ENCODE measurements around the gene RNF208.

Gene RNF208

GRCh38 chr9:137178201-137178938, 43.7 kb downstream of the RNF208 start:
- H3K4me1 ChIP-seq (ENCODE audit: control insufficient read depth, insufficient read depth, low read length) = no peaks in the 10 kb centered on the region
- peaks cover 5 to 32% of the 10 kb centered on the region in 2 donors for H3K36me3 ChIP-seq (ENCODE audit: control insufficient read depth in 2 of 2, insufficient read depth in 2 of 2, low read length in 2 of 2)
- no peak overlapping the region for H3K27ac ChIP-seq (ENCODE audit: low read length)

GRCh38 chr9:137176302-137177182, 45.5 kb downstream of the RNF208 start:
- no peaks in the 10 kb centered on the region for H3K9me3 ChIP-seq (ENCODE audit: control insufficient read depth in 2 of 2, low read length in 2 of 2)
- peaks cover 0 to 19% of the 10 kb centered on the region in 2 donors for H3K36me3 ChIP-seq (ENCODE audit: control insufficient read depth in 2 of 2, insufficient read depth in 2 of 2, low read length in 2 of 2)
- H3K4me3 ChIP-seq (ENCODE audit: low read length in 2 of 2) = no peak overlapping the region
- peaks cover 0 to 4% of the 10 kb centered on the region in 2 donors for H3K27me3 ChIP-seq (ENCODE audit: control insufficient read depth in 1 of 2, insufficient read depth in 2 of 2, low read length in 2 of 2)
- no peak overlapping the region for H3K9ac ChIP-seq (ENCODE audit: low read length in 2 of 2)
- no peak overlapping the region for H3K27ac ChIP-seq (ENCODE audit: low read length)
- H3K4me1 ChIP-seq (ENCODE audit: control insufficient read depth, insufficient read depth, low read length) = no peaks in the 10 kb centered on the region

More at GRCh38 chr9:137178201-137178938, 43.7 kb downstream of the RNF208 start:
- H3K27me3 ChIP-seq (ENCODE audit: control insufficient read depth in 1 of 2, insufficient read depth in 2 of 2, low read length in 2 of 2) = peaks cover 0 to 2% of the 10 kb centered on the region in 2 donors
- no peak overlapping the region for H3K4me3 ChIP-seq (ENCODE audit: low read length in 2 of 2)
- no peaks in the 10 kb centered on the region for H3K9me3 ChIP-seq (ENCODE audit: control insufficient read depth in 2 of 2, low read length in 2 of 2)
- no peak overlapping the region for H3K9ac ChIP-seq (ENCODE audit: low read length in 2 of 2)

- Histone ChIP-seq H3K9me3 (ENCODE audit: control insufficient read depth in 2 of 2, low read length in 2 of 2) (no peaks in the 10 kb centered on the region), H3K27me3 (ENCODE audit: control insufficient read depth in 1 of 2, insufficient read depth in 2 of 2, low read length in 2 of 2) (peaks cover 4 to 13% of the 10 kb centered on the region in 2 donors)
Measured at GRCh38 chr9:137175345-137175961, 46.6 kb downstream of the RNF208 start.

GRCh38 chr9:137174722-137175293, 47.2 kb downstream of the RNF208 start:
- peaks cover 3% of the 10 kb centered on the region for H3K4me1 ChIP-seq (ENCODE audit: control insufficient read depth, insufficient read depth, low read length)
- no peak overlapping the region for H3K9ac ChIP-seq (ENCODE audit: low read length in 2 of 2)
- no peak overlapping the region for H3K27ac ChIP-seq (ENCODE audit: low read length)
- peaks cover 11 to 16% of the 10 kb centered on the region in 2 donors for H3K27me3 ChIP-seq (ENCODE audit: control insufficient read depth in 1 of 2, insufficient read depth in 2 of 2, low read length in 2 of 2)
- no peak overlapping the region for H3K4me3 ChIP-seq (ENCODE audit: low read length in 2 of 2)
- H3K9me3 ChIP-seq (ENCODE audit: control insufficient read depth in 2 of 2, low read length in 2 of 2) = no peaks in the 10 kb centered on the region
- H3K36me3 ChIP-seq (ENCODE audit: control insufficient read depth in 2 of 2, insufficient read depth in 2 of 2, low read length in 2 of 2) = peaks cover 0 to 6% of the 10 kb centered on the region in 2 donors

More at GRCh38 chr9:137175345-137175961, 46.6 kb downstream of the RNF208 start:
- Histone ChIP-seq H3K9ac (ENCODE audit: low read length in 2 of 2) (no peak overlapping the region), H3K4me1 (ENCODE audit: control insufficient read depth, insufficient read depth, low read length) (no peaks in the 10 kb centered on the region), H3K27ac (ENCODE audit: low read length) (no peak overlapping the region), H3K36me3 (ENCODE audit: control insufficient read depth in 2 of 2, insufficient read depth in 2 of 2, low read length in 2 of 2) (peaks cover 0 to 12% of the 10 kb centered on the region in 2 donors), H3K4me3 (ENCODE audit: low read length in 2 of 2) (no peak overlapping the region)

- H3K27ac ChIP-seq (ENCODE audit: low read length) = no peak overlapping the region
- H3K4me3 ChIP-seq (ENCODE audit: low read length in 2 of 2) = no peak overlapping the region
- peaks cover 11% of the 10 kb centered on the region for H3K4me1 ChIP-seq (ENCODE audit: control insufficient read depth, insufficient read depth, low read length)
- H3K36me3 ChIP-seq (ENCODE audit: control insufficient read depth in 2 of 2, insufficient read depth in 2 of 2, low read length in 2 of 2) = no peaks in the 10 kb centered on the region
- peaks cover 16 to 18% of the 10 kb centered on the region in 2 donors for H3K27me3 ChIP-seq (ENCODE audit: control insufficient read depth in 1 of 2, insufficient read depth in 2 of 2, low read length in 2 of 2)
- no peaks in the 10 kb centered on the region for H3K9me3 ChIP-seq (ENCODE audit: control insufficient read depth in 2 of 2, low read length in 2 of 2)
- H3K9ac ChIP-seq (ENCODE audit: low read length in 2 of 2) = no peak overlapping the region
Measured at GRCh38 chr9:137173796-137174664, 48.0 kb downstream of the RNF208 start.

GRCh38 chr9:137172901-137173795, 48.9 kb downstream of the RNF208 start:
- no peak overlapping the region for H3K4me3 ChIP-seq (ENCODE audit: low read length in 2 of 2)
- no peak overlapping the region for H3K27ac ChIP-seq (ENCODE audit: low read length)
- peaks cover 19% of the 10 kb centered on the region for H3K4me1 ChIP-seq (ENCODE audit: control insufficient read depth, insufficient read depth, low read length)
- no peaks in the 10 kb centered on the region for H3K36me3 ChIP-seq (ENCODE audit: control insufficient read depth in 2 of 2, insufficient read depth in 2 of 2, low read length in 2 of 2)
- no peak overlapping the region for H3K9ac ChIP-seq (ENCODE audit: low read length in 2 of 2)
- H3K9me3 ChIP-seq (ENCODE audit: control insufficient read depth in 2 of 2, low read length in 2 of 2) = no peaks in the 10 kb centered on the region
- peaks cover 16 to 25% of the 10 kb centered on the region in 2 donors for H3K27me3 ChIP-seq (ENCODE audit: control insufficient read depth in 1 of 2, insufficient read depth in 2 of 2, low read length in 2 of 2)

- Histone ChIP-seq H3K27ac (ENCODE audit: low read length) (no peak overlapping the region), H3K27me3 (ENCODE audit: control insufficient read depth in 1 of 2, insufficient read depth in 2 of 2, low read length in 2 of 2) (peaks cover 26 to 44% of the 10 kb centered on the region in 2 donors), H3K36me3 (ENCODE audit: control insufficient read depth in 2 of 2, insufficient read depth in 2 of 2, low read length in 2 of 2) (no peaks in the 10 kb centered on the region), H3K9ac (ENCODE audit: low read length in 2 of 2) (no peak overlapping the region), H3K9me3 (ENCODE audit: control insufficient read depth in 2 of 2, low read length in 2 of 2) (no peaks in the 10 kb centered on the region), H3K4me3 (ENCODE audit: low read length in 2 of 2) (no peak overlapping the region), H3K4me1 (ENCODE audit: control insufficient read depth, insufficient read depth, low read length) (peaks cover 26% of the 10 kb centered on the region)
Measured at GRCh38 chr9:137171149-137171900, 50.7 kb downstream of the RNF208 start.

GRCh38 chr9:137170486-137171148, 51.4 kb downstream of the RNF208 start:
- no peak overlapping the region for H3K27ac ChIP-seq (ENCODE audit: low read length)
- H3K36me3 ChIP-seq (ENCODE audit: control insufficient read depth in 2 of 2, insufficient read depth in 2 of 2, low read length in 2 of 2) = no peaks in the 10 kb centered on the region
- H3K4me3 ChIP-seq (ENCODE audit: low read length in 2 of 2) = no peak overlapping the region
- H3K9ac ChIP-seq (ENCODE audit: low read length in 2 of 2) = no peak overlapping the region
- no peaks in the 10 kb centered on the region for H3K9me3 ChIP-seq (ENCODE audit: control insufficient read depth in 2 of 2, low read length in 2 of 2)
- peaks cover 33 to 51% of the 10 kb centered on the region in 2 donors for H3K27me3 ChIP-seq (ENCODE audit: control insufficient read depth in 1 of 2, insufficient read depth in 2 of 2, low read length in 2 of 2)
- H3K4me1 ChIP-seq (ENCODE audit: control insufficient read depth, insufficient read depth, low read length) = peaks cover 26% of the 10 kb centered on the region

Measured in stomach smooth muscle (tissue), 2 donors.